Muscle layer of duodenum (tissue), 2 donors: ENCODE data around the gene WDFY2.

Experiments
- H3K27ac ChIP-seq: one replicate; pipeline ENCODE4 v1.7.0; 2013; ENCODE audit warnings: mild to moderate bottlenecking, low read length
- H3K27me3 ChIP-seq: one replicate; pipeline ENCODE4 v1.7.0; 2013; ENCODE audit warnings: low read depth, mild to moderate bottlenecking, control low read depth, low read length
- H3K36me3 ChIP-seq, 2 donors: one replicate each; pipeline ENCODE4 v1.7.0; 2013; ENCODE audit warnings: low read length in 2 of 2, control low read depth in 1 of 2, mild to moderate bottlenecking in 1 of 2; ENCODE audit not compliant: insufficient read depth in 2 of 2, control insufficient read depth in 1 of 2
- H3K4me1 ChIP-seq, 2 donors: one replicate each; pipeline ENCODE4 v1.7.0; 2013; ENCODE audit warnings: low read length in 2 of 2, mild to moderate bottlenecking in 2 of 2, control low read depth in 1 of 2, moderate library complexity in 1 of 2; ENCODE audit not compliant: insufficient read depth in 2 of 2, control insufficient read depth in 1 of 2
- H3K4me3 ChIP-seq, 2 donors: one replicate each; pipeline ENCODE4 v1.7.0; 2013; ENCODE audit warnings: low read length in 2 of 2, low read depth in 1 of 2, mild to moderate bottlenecking in 1 of 2
- H3K9me3 ChIP-seq, 2 donors: one replicate each; pipeline ENCODE4 v1.7.0; 2013; ENCODE audit warnings: low read length in 2 of 2, control low read depth in 1 of 2, mild to moderate bottlenecking in 1 of 2; ENCODE audit not compliant: control insufficient read depth in 1 of 2
- donor health status: healthy.

Gene WDFY2

GRCh38 chr13:51659276-51660127 lies 75.2 kb downstream of the WDFY2 start:
- H3K9me3 ChIP-seq, result no peaks in the 10 kb centered on the region
- H3K27me3 ChIP-seq, result no peaks in the 10 kb centered on the region
- H3K36me3 ChIP-seq, result peaks cover 0 to 6% of the 10 kb centered on the region in 2 donors
- no peak overlapping the region for H3K27ac ChIP-seq
- H3K4me3 ChIP-seq, result no peak overlapping the region
- no peaks in the 10 kb centered on the region for H3K4me1 ChIP-seq

GRCh38 chr13:51660813-51661212 lies 76.6 kb downstream of the WDFY2 start:
- no peak overlapping the region for H3K27ac ChIP-seq
- no peaks in the 10 kb centered on the region for H3K4me1 ChIP-seq
- H3K36me3 ChIP-seq, result peaks cover 0 to 6% of the 10 kb centered on the region in 2 donors
- H3K4me3 ChIP-seq, result no peak overlapping the region
- H3K27me3 ChIP-seq, result no peaks in the 10 kb centered on the region
- no peaks in the 10 kb centered on the region for H3K9me3 ChIP-seq

- peaks cover 0 to 5% of the 10 kb centered on the region in 2 donors for H3K4me1 ChIP-seq
- no peaks in the 10 kb centered on the region for H3K27me3 ChIP-seq
- H3K9me3 ChIP-seq, result no peaks in the 10 kb centered on the region
- H3K27ac ChIP-seq, result no peak overlapping the region
- no peak overlapping the region for H3K4me3 ChIP-seq
- H3K36me3 ChIP-seq, result peaks cover 0 to 6% of the 10 kb centered on the region in 2 donors
Observed at GRCh38 chr13:51663973-51664957, 80.0 kb downstream of the WDFY2 start.

GRCh38 chr13:51665456-51665855 lies 81.2 kb downstream of the WDFY2 start:
- Histone ChIP-seq H3K27ac (no peak overlapping the region), H3K4me3 (no peak overlapping the region), H3K4me1 (peaks cover 0 to 5% of the 10 kb centered on the region in 2 donors), H3K9me3 (no peaks in the 10 kb centered on the region), H3K27me3 (no peaks in the 10 kb centered on the region), H3K36me3 (peaks cover 0 to 6% of the 10 kb centered on the region in 2 donors)

GRCh38 chr13:51666374-51666773 lies 82.1 kb downstream of the WDFY2 start:
- H3K36me3 ChIP-seq, result peaks cover 0 to 6% of the 10 kb centered on the region in 2 donors
- no peaks in the 10 kb centered on the region for H3K27me3 ChIP-seq
- no peak overlapping the region for H3K4me3 ChIP-seq
- no peaks in the 10 kb centered on the region for H3K9me3 ChIP-seq
- no peak overlapping the region for H3K27ac ChIP-seq
- H3K4me1 ChIP-seq, result peaks cover 0 to 5% of the 10 kb centered on the region in 2 donors

GRCh38 chr13:51666839-51667238 lies 82.6 kb downstream of the WDFY2 start:
- H3K27ac ChIP-seq, result no peak overlapping the region
- H3K4me1 ChIP-seq, result peaks cover 0 to 5% of the 10 kb centered on the region in 2 donors
- H3K36me3 ChIP-seq, result peaks cover 0 to 5% of the 10 kb centered on the region in 2 donors

GRCh38 chr13:51668580-51669195 lies 84.4 kb downstream of the WDFY2 start:
- Histone ChIP-seq H3K4me3 (no peak overlapping the region), H3K27me3 (no peaks in the 10 kb centered on the region), H3K4me1 (peaks cover 4 to 5% of the 10 kb centered on the region in 2 donors), H3K9me3 (no peaks in the 10 kb centered on the region), H3K36me3 (no peaks in the 10 kb centered on the region), H3K27ac (no peak overlapping the region)

More at GRCh38 chr13:51666839-51667238, 82.6 kb downstream of the WDFY2 start:
- Histone ChIP-seq H3K27me3 (no peaks in the 10 kb centered on the region), H3K4me3 (no peak overlapping the region), H3K9me3 (no peaks in the 10 kb centered on the region)

- no peak overlapping the region for H3K27ac ChIP-seq
- H3K4me1 ChIP-seq, result peaks cover 4 to 5% of the 10 kb centered on the region in 2 donors
- H3K27me3 ChIP-seq, result no peaks in the 10 kb centered on the region
- H3K36me3 ChIP-seq, result peaks cover 0 to 4% of the 10 kb centered on the region in 2 donors
- H3K4me3 ChIP-seq, result no peak overlapping the region
- no peaks in the 10 kb centered on the region for H3K9me3 ChIP-seq
Observed at GRCh38 chr13:51673165-51673564, 88.9 kb downstream of the WDFY2 start.

- Histone ChIP-seq H3K4me3 (no peak overlapping the region), H3K36me3 (peaks cover 0 to 4% of the 10 kb centered on the region in 2 donors), H3K27ac (no peak overlapping the region), H3K9me3 (no peaks in the 10 kb centered on the region), H3K4me1 (peaks cover 0 to 4% of the 10 kb centered on the region in 2 donors), H3K27me3 (no peaks in the 10 kb centered on the region)
Observed at GRCh38 chr13:51674276-51674675, 90.0 kb downstream of the WDFY2 start.

GRCh38 chr13:51675385-51675784 lies 91.1 kb downstream of the WDFY2 start:
- Histone ChIP-seq H3K4me3 (no peak overlapping the region), H3K27me3 (no peaks in the 10 kb centered on the region), H3K27ac (no peak overlapping the region), H3K36me3 (peaks cover 0 to 4% of the 10 kb centered on the region in 2 donors), H3K9me3 (no peaks in the 10 kb centered on the region), H3K4me1 (peaks cover 0 to 4% of the 10 kb centered on the region in 2 donors)

- H3K27me3 ChIP-seq, result no peaks in the 10 kb centered on the region
- H3K36me3 ChIP-seq, result peaks cover 0 to 4% of the 10 kb centered on the region in 2 donors
- no peaks in the 10 kb centered on the region for H3K9me3 ChIP-seq
- no peak overlapping the region for H3K4me3 ChIP-seq
- H3K4me1 ChIP-seq, result peaks cover 0 to 4% of the 10 kb centered on the region in 2 donors
- H3K27ac ChIP-seq, result no peak overlapping the region
Observed at GRCh38 chr13:51675877-51676276, 91.6 kb downstream of the WDFY2 start.
